Trophoblast cell (in vitro differentiated cells and primary cell): ENCODE measurements around the gene CCDC50.

Source experiments
- DNase-seq, 2 donors: peaks; one replicate each; pipeline ENCODE4 v3.0.0-alpha.2; 2016
- H2AFZ ChIP-seq: 2 replicates; pipeline ENCODE4 v1.6.1; 2013; ENCODE audit warnings: low read length, moderate library complexity, mild to moderate bottlenecking; ENCODE audit not compliant: insufficient read depth, poor library complexity
- H2AK5ac ChIP-seq: 2 replicates; pipeline ENCODE4 v1.6.1; 2013; ENCODE audit warnings: mild to moderate bottlenecking, low read length
- H2BK120ac ChIP-seq: 2 replicates; pipeline ENCODE4 v1.6.1; 2013; ENCODE audit warnings: low read length, mild to moderate bottlenecking, moderate library complexity; ENCODE audit not compliant: insufficient read depth, poor library complexity
- H2BK12ac ChIP-seq: 2 replicates; pipeline ENCODE4 v1.6.1; 2013; ENCODE audit warnings: mild to moderate bottlenecking, low read length, moderate library complexity
- H2BK5ac ChIP-seq: 2 replicates; pipeline ENCODE4 v1.6.1; 2013; ENCODE audit warnings: low read length, low read depth, moderate library complexity, mild to moderate bottlenecking; ENCODE audit not compliant: poor library complexity
- H3K14ac ChIP-seq: 2 replicates; pipeline ENCODE4 v1.6.1; 2013; ENCODE audit warnings: mild to moderate bottlenecking, low read length
- H3K18ac ChIP-seq: 2 replicates; pipeline ENCODE4 v1.6.1; 2013; ENCODE audit warnings: mild to moderate bottlenecking, low read length
- H3K23ac ChIP-seq: 2 replicates; pipeline ENCODE4 v1.6.1; 2013; ENCODE audit warnings: low read length
- H3K27ac ChIP-seq: 2 replicates; pipeline ENCODE4 v1.5.1; 2013; ENCODE audit warnings: low read depth, mild to moderate bottlenecking, inconsistent platforms, low read length, moderate library complexity
- H3K27me3 ChIP-seq: 2 replicates; pipeline ENCODE4 v1.6.1; 2013; ENCODE audit warnings: inconsistent platforms, mild to moderate bottlenecking, low read length, moderate library complexity; ENCODE audit not compliant: insufficient read depth
- H3K36me3 ChIP-seq, 2 experiments: 1 replicate in 1 of 2; 2 replicates in 1 of 2; pipeline ENCODE4 v1.6.1; 2013; ENCODE audit warnings: low read length in 2 of 2, mild to moderate bottlenecking in 2 of 2, moderate library complexity in 1 of 2; ENCODE audit not compliant: insufficient read depth in 2 of 2, control insufficient read depth in 1 of 2
- H3K4ac ChIP-seq: 2 replicates; pipeline ENCODE4 v1.6.1; 2013; ENCODE audit warnings: low read depth, mild to moderate bottlenecking, low read length, moderate library complexity
- H3K4me1 ChIP-seq, 2 experiments: 1 replicate in 1 of 2; 2 replicates in 1 of 2; pipeline ENCODE4 v1.6.1; 2013; ENCODE audit warnings: low read length in 2 of 2, mild to moderate bottlenecking in 2 of 2, moderate library complexity in 1 of 2; ENCODE audit not compliant: insufficient read depth in 2 of 2, control insufficient read depth in 1 of 2
- H3K4me2 ChIP-seq: 2 replicates; pipeline ENCODE4 v1.6.1; 2013; ENCODE audit warnings: inconsistent platforms, mild to moderate bottlenecking, low read length, moderate library complexity
- H3K4me3 ChIP-seq: 2 replicates; pipeline ENCODE4 v1.5.1; 2013; ENCODE audit warnings: mild to moderate bottlenecking, low read depth, low read length, inconsistent platforms
- H3K79me1 ChIP-seq: one replicate; pipeline ENCODE4 v1.6.1; 2013; ENCODE audit warnings: low read length
- H3K79me2 ChIP-seq: 2 replicates; pipeline ENCODE4 v1.6.1; 2013; ENCODE audit warnings: low read length, mild to moderate bottlenecking; ENCODE audit not compliant: control insufficient read depth, insufficient read depth, poor library complexity
- H3K9ac ChIP-seq: 2 replicates; pipeline ENCODE4 v1.6.1; 2013; ENCODE audit warnings: mild to moderate bottlenecking, low read length
- H3K9me3 ChIP-seq: 2 replicates; pipeline ENCODE4 v1.6.1; 2013; ENCODE audit warnings: low read depth, mild to moderate bottlenecking, control low read depth, inconsistent platforms, low read length; ENCODE audit not compliant: insufficient read depth
- H4K12ac ChIP-seq: 2 replicates; pipeline ENCODE4 v1.6.1; 2013; ENCODE audit warnings: low read depth, mild to moderate bottlenecking, low read length, moderate library complexity
- H4K8ac ChIP-seq: 2 replicates; pipeline ENCODE4 v1.6.1; 2013; ENCODE audit warnings: low read depth, mild to moderate bottlenecking, low read length, moderate library complexity
- H4K91ac ChIP-seq: one replicate; pipeline ENCODE4 v1.6.1; 2013; ENCODE audit warnings: low read depth, mild to moderate bottlenecking, low read length, moderate library complexity
- WGBS: extraction: QIAGEN DNeasy Blood & Tissue Kit; methylation state at CpG from one replicate; pipeline ENCODE4 v1.1.7; 2013; ENCODE audit warnings: missing lambda C conversion rate; ENCODE audit not compliant: insufficient read length, insufficient coverage; ENCODE audit errors: extremely low coverage; 5-methylcytosine and 5-hydroxymethylcytosine counted together

The CCDC50 gene

GRCh38 chr3:191426311-191426710 is 97.1 kb downstream of the CCDC50 start:
- no peak overlapping the region for H3K14ac ChIP-seq
- H4K8ac ChIP-seq: no peak overlapping the region
- no peak for DNase-seq
- no peak overlapping the region for H3K18ac ChIP-seq
- no peak overlapping the region for H2BK12ac ChIP-seq
- H3K4me1 ChIP-seq: no peaks in the 10 kb centered on the region
- no peak overlapping the region for H3K27ac ChIP-seq
- no peak overlapping the region for H2AFZ ChIP-seq
- no peak overlapping the region for H2BK5ac ChIP-seq
- H3K9me3 ChIP-seq: no peaks in the 10 kb centered on the region
- H3K9ac ChIP-seq: no peak overlapping the region
- no peak overlapping the region for H3K4ac ChIP-seq
- no peak overlapping the region for H2BK120ac ChIP-seq
- H4K12ac ChIP-seq: no peak overlapping the region
- no peaks in the 10 kb centered on the region for H3K36me3 ChIP-seq
- H3K23ac ChIP-seq: no peak overlapping the region
- H4K91ac ChIP-seq: no peak overlapping the region
- no peaks in the 10 kb centered on the region for H3K79me2 ChIP-seq
- H3K79me1 ChIP-seq: no peaks in the 10 kb centered on the region
- H3K4me2 ChIP-seq: no peak overlapping the region
- H3K27me3 ChIP-seq: no peaks in the 10 kb centered on the region
- no CpG with 5 or more reads among the region's 1 CpG for WGBS
- H3K4me3 ChIP-seq: no peak overlapping the region
- H2AK5ac ChIP-seq: no peak overlapping the region

DNA sequence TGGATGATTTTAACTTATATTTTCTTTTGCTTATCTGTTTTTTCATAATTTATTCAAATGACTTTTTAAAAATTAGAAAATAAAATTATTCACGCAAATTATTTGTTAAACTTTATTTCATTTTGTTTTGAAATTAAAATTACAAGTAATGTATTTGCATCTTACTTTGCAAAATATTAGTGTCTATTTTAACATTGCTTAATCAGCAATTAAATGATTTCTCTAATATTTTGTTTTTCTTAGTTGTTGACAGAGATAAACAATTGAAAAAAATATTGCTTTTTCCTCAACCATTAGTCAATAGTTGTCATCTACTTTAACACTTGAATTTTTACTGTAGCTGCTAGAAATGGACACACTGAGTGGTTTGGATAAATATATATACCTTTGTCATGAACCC is 99.0 kb downstream of the CCDC50 start:
- H3K4me2 ChIP-seq: no peak overlapping the region
- H2AFZ ChIP-seq: no peak overlapping the region
- no peak overlapping the region for H2BK120ac ChIP-seq
- H2BK12ac ChIP-seq: no peak overlapping the region
- no peak overlapping the region for H4K12ac ChIP-seq
- H3K4ac ChIP-seq: no peak overlapping the region
- no peak overlapping the region for H2BK5ac ChIP-seq
- H3K18ac ChIP-seq: no peak overlapping the region
- no peak overlapping the region for H3K23ac ChIP-seq
- no peak overlapping the region for H3K27ac ChIP-seq
- H3K9me3 ChIP-seq: no peaks in the 10 kb centered on the region
- no peaks in the 10 kb centered on the region for H3K27me3 ChIP-seq
- peaks cover 0 to 3% of the 10 kb centered on the region in 2 experiments for H3K4me1 ChIP-seq
- no peak overlapping the region for H3K14ac ChIP-seq
- no peaks in the 10 kb centered on the region for H3K79me1 ChIP-seq
- no peak overlapping the region for H3K4me3 ChIP-seq
- H4K8ac ChIP-seq: no peak overlapping the region
- no peak overlapping the region for H4K91ac ChIP-seq
- WGBS: no CpG with 5 or more reads among the region's 1 CpG
- no peaks in the 10 kb centered on the region for H3K36me3 ChIP-seq
- no peak overlapping the region for H3K9ac ChIP-seq
- no peaks in the 10 kb centered on the region for H3K79me2 ChIP-seq
- no peak for DNase-seq
- no peak overlapping the region for H2AK5ac ChIP-seq

GRCh38 chr3:191430103-191430502 is 100.9 kb downstream of the CCDC50 start:
- no peaks in the 10 kb centered on the region for H3K36me3 ChIP-seq
- WGBS: no CpG with 5 or more reads among the region's 4 CpGs
- peaks cover 0 to 3% of the 10 kb centered on the region in 2 experiments for H3K4me1 ChIP-seq
- H3K79me2 ChIP-seq: no peaks in the 10 kb centered on the region
- H3K4ac ChIP-seq: no peak overlapping the region
- no peak overlapping the region for H3K23ac ChIP-seq
- H3K14ac ChIP-seq: no peak overlapping the region
- H3K27me3 ChIP-seq: no peaks in the 10 kb centered on the region
- H3K4me3 ChIP-seq: no peak overlapping the region
- no peak overlapping the region for H3K4me2 ChIP-seq
- no peak overlapping the region for H4K12ac ChIP-seq
- H3K18ac ChIP-seq: no peak overlapping the region
- no peak for DNase-seq
- H2AK5ac ChIP-seq: no peak overlapping the region
- no peak overlapping the region for H2BK5ac ChIP-seq
- H3K27ac ChIP-seq: no peak overlapping the region
- H4K8ac ChIP-seq: no peak overlapping the region
- H2BK120ac ChIP-seq: no peak overlapping the region
- H2AFZ ChIP-seq: no peak overlapping the region
- H3K9ac ChIP-seq: no peak overlapping the region
- no peaks in the 10 kb centered on the region for H3K9me3 ChIP-seq
- no peaks in the 10 kb centered on the region for H3K79me1 ChIP-seq
- H4K91ac ChIP-seq: no peak overlapping the region
- H2BK12ac ChIP-seq: no peak overlapping the region

GRCh38 chr3:191431160-191431822 is 102.1 kb downstream of the CCDC50 start:
- H2AK5ac ChIP-seq: no peak overlapping the region
- no peaks in the 10 kb centered on the region for H3K9me3 ChIP-seq
- H3K4ac ChIP-seq: no peak overlapping the region
- no peak overlapping the region for H3K23ac ChIP-seq
- no peak overlapping the region for H2BK5ac ChIP-seq
- H2AFZ ChIP-seq: no peak overlapping the region
- H3K9ac ChIP-seq: no peak overlapping the region
- H3K79me1 ChIP-seq: no peaks in the 10 kb centered on the region
- peaks cover 0 to 3% of the 10 kb centered on the region in 2 experiments for H3K4me1 ChIP-seq
- no peak overlapping the region for H4K91ac ChIP-seq
- DNase-seq: no peak
- H3K36me3 ChIP-seq: no peaks in the 10 kb centered on the region
- no peak overlapping the region for H2BK12ac ChIP-seq
- no peak overlapping the region for H2BK120ac ChIP-seq
- no peak overlapping the region for H3K27ac ChIP-seq
- H4K12ac ChIP-seq: no peak overlapping the region
- no peak overlapping the region for H4K8ac ChIP-seq
- no peaks in the 10 kb centered on the region for H3K27me3 ChIP-seq
- no peaks in the 10 kb centered on the region for H3K79me2 ChIP-seq
- 100% methylated on average over 1 of the region's 5 CpGs for WGBS
- no peak overlapping the region for H3K14ac ChIP-seq
- no peak overlapping the region for H3K18ac ChIP-seq
- H3K4me3 ChIP-seq: no peak overlapping the region
- H3K4me2 ChIP-seq: no peak overlapping the region
